ENCODE data around the gene PIGA.

PIGA gene

DNA sequence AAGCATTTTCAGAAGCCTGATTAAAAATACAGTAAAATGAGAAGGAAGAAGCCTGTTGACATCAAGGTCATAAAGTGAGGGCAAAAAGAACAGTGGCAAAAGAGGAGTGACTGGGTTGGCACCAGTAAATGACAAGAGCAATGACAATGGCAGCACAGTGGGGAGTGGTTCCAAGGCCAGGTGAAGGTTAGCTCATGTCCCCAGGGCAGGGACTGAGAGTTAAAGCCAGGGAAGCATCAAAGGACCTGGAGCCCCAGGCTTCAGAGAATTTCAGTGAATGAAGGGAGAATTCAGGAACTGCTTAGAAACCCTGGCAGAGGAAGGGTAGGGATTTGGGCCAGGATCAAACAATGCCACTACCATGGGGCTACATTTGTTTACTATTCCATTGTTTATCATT is 8.8 kb upstream of the PIGA start:
- H3K9me3 ChIP-seq (ENCODE audit: control insufficient read depth, low read length) = no peaks in the 10 kb centered on the region

DNA sequence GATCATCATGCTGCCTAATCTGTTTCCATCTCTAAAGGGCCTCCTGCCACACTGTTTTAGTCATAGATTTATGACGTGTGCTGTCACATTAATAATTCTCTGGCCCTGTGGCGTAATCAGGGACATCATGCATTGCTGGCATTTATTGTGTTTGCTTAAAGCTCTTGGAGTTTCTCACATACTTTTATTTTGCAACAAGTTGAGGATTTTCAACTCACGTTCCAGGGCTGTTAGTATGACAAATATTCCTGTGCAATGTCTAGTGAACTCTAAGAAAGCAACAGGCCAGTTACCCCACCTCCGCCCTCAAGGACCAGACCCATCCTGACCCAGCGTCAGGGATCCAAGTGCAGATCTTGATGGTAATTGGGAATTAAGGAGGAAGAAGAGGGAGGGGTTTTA is 7.8 kb upstream of the PIGA start:
- Histone ChIP-seq H3K4me3 (ENCODE audit: low read length) (no peak overlapping the region), H3K27me3 (ENCODE audit: control insufficient read depth, insufficient read depth, low read length) (no peaks in the 10 kb centered on the region), H3K36me3 (ENCODE audit: control insufficient read depth, insufficient read depth, low read length) (no peaks in the 10 kb centered on the region), H3K9me3 (ENCODE audit: control insufficient read depth, low read length) (no peaks in the 10 kb centered on the region), H3K9ac (ENCODE audit: low read length) (no peak overlapping the region), H3K4me1 (ENCODE audit: control insufficient read depth, insufficient read depth, low read length) (no peaks in the 10 kb centered on the region)

More for the DNA sequence above, 8.8 kb upstream of the PIGA start:
- no peaks in the 10 kb centered on the region for H3K4me1 ChIP-seq (ENCODE audit: control insufficient read depth, insufficient read depth, low read length)
- no peak overlapping the region for H3K4me3 ChIP-seq (ENCODE audit: low read length)
- no peak overlapping the region for H3K9ac ChIP-seq (ENCODE audit: low read length)
- H3K27me3 ChIP-seq (ENCODE audit: control insufficient read depth, insufficient read depth, low read length) = no peaks in the 10 kb centered on the region
- no peaks in the 10 kb centered on the region for H3K36me3 ChIP-seq (ENCODE audit: control insufficient read depth, insufficient read depth, low read length)

GRCh38 chrX:15340867-15341266 is 5.5 kb upstream of the PIGA start:
- Histone ChIP-seq H3K4me3 (ENCODE audit: low read length) (no peak overlapping the region), H3K9me3 (ENCODE audit: control insufficient read depth, low read length) (no peaks in the 10 kb centered on the region), H3K27me3 (ENCODE audit: control insufficient read depth, insufficient read depth, low read length) (no peaks in the 10 kb centered on the region), H3K36me3 (ENCODE audit: control insufficient read depth, insufficient read depth, low read length) (no peaks in the 10 kb centered on the region), H3K4me1 (ENCODE audit: control insufficient read depth, insufficient read depth, low read length) (no peaks in the 10 kb centered on the region), H3K9ac (ENCODE audit: low read length) (no peak overlapping the region)

GRCh38 chrX:15336023-15336413 is 695 bp upstream of the PIGA start:
- Histone ChIP-seq H3K4me3 (ENCODE audit: low read length) (no peak overlapping the region), H3K36me3 (ENCODE audit: control insufficient read depth, insufficient read depth, low read length) (no peaks in the 10 kb centered on the region), H3K9ac (ENCODE audit: low read length) (peak overlapping the region; percentile 57), H3K4me1 (ENCODE audit: control insufficient read depth, insufficient read depth, low read length) (no peaks in the 10 kb centered on the region), H3K27me3 (ENCODE audit: control insufficient read depth, insufficient read depth, low read length) (no peaks in the 10 kb centered on the region), H3K9me3 (ENCODE audit: control insufficient read depth, low read length) (no peaks in the 10 kb centered on the region)

GRCh38 chrX:15334561-15334960 is 762 bp downstream of the PIGA start:
- H3K36me3 ChIP-seq (ENCODE audit: control insufficient read depth, insufficient read depth, low read length) = no peaks in the 10 kb centered on the region
- peak overlapping the region; percentile 85 for H3K9ac ChIP-seq (ENCODE audit: low read length)
- peak overlapping the region; percentile 10 for H3K4me3 ChIP-seq (ENCODE audit: low read length)
- H3K9me3 ChIP-seq (ENCODE audit: control insufficient read depth, low read length) = no peaks in the 10 kb centered on the region
- H3K4me1 ChIP-seq (ENCODE audit: control insufficient read depth, insufficient read depth, low read length) = no peaks in the 10 kb centered on the region
- no peaks in the 10 kb centered on the region for H3K27me3 ChIP-seq (ENCODE audit: control insufficient read depth, insufficient read depth, low read length)

GRCh38 chrX:15328821-15329220 is 6.5 kb downstream of the PIGA start:
- Histone ChIP-seq H3K4me1 (ENCODE audit: control insufficient read depth, insufficient read depth, low read length) (no peaks in the 10 kb centered on the region), H3K36me3 (ENCODE audit: control insufficient read depth, insufficient read depth, low read length) (no peaks in the 10 kb centered on the region), H3K27me3 (ENCODE audit: control insufficient read depth, insufficient read depth, low read length) (no peaks in the 10 kb centered on the region), H3K4me3 (ENCODE audit: low read length) (no peak overlapping the region), H3K9ac (ENCODE audit: low read length) (no peak overlapping the region), H3K9me3 (ENCODE audit: control insufficient read depth, low read length) (no peaks in the 10 kb centered on the region)

- H3K27me3 ChIP-seq (ENCODE audit: control insufficient read depth, insufficient read depth, low read length) = no peaks in the 10 kb centered on the region
- no peaks in the 10 kb centered on the region for H3K36me3 ChIP-seq (ENCODE audit: control insufficient read depth, insufficient read depth, low read length)
- no peaks in the 10 kb centered on the region for H3K9me3 ChIP-seq (ENCODE audit: control insufficient read depth, low read length)
These were observed 7.2 kb downstream of the PIGA start for GRCh38 chrX:15328131-15328530.

GRCh38 chrX:15322472-15322871 is 12.9 kb downstream of the PIGA start:
- Histone ChIP-seq H3K36me3 (ENCODE audit: control insufficient read depth, insufficient read depth, low read length) (no peaks in the 10 kb centered on the region), H3K27me3 (ENCODE audit: control insufficient read depth, insufficient read depth, low read length) (no peaks in the 10 kb centered on the region), H3K4me3 (ENCODE audit: low read length) (no peak overlapping the region), H3K9me3 (ENCODE audit: control insufficient read depth, low read length) (no peaks in the 10 kb centered on the region), H3K9ac (ENCODE audit: low read length) (no peak overlapping the region), H3K4me1 (ENCODE audit: control insufficient read depth, insufficient read depth, low read length) (no peaks in the 10 kb centered on the region)

More at GRCh38 chrX:15328131-15328530, 7.2 kb downstream of the PIGA start:
- Histone ChIP-seq H3K9ac (ENCODE audit: low read length) (no peak overlapping the region), H3K4me1 (ENCODE audit: control insufficient read depth, insufficient read depth, low read length) (no peaks in the 10 kb centered on the region), H3K4me3 (ENCODE audit: low read length) (no peak overlapping the region)

DNA sequence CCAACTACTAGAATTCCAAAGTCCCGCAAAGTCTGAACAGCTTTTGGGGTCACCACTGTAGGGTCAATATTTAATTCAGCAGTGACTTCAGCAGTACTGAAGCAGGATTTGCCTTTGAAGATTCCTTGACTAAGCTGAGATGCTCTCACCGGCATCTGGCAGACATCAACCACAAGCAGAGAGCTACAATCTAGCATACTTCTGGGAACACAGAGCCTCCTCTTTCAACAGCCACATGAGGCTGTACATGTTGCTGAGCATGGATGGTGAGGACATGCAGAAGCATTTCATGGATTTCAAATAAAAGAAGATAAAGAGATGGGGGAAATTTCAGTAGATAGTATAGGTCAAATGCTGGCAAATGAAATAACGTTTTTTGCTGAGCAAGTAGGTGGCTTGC is 13.3 kb downstream of the PIGA start:
- H3K4me1 ChIP-seq (ENCODE audit: control insufficient read depth, insufficient read depth, low read length) = no peaks in the 10 kb centered on the region
- H3K4me3 ChIP-seq (ENCODE audit: low read length) = no peak overlapping the region
- H3K9ac ChIP-seq (ENCODE audit: low read length) = no peak overlapping the region
- H3K9me3 ChIP-seq (ENCODE audit: control insufficient read depth, low read length) = no peaks in the 10 kb centered on the region
- H3K36me3 ChIP-seq (ENCODE audit: control insufficient read depth, insufficient read depth, low read length) = no peaks in the 10 kb centered on the region
- H3K27me3 ChIP-seq (ENCODE audit: control insufficient read depth, insufficient read depth, low read length) = no peaks in the 10 kb centered on the region

- Histone ChIP-seq H3K27me3 (ENCODE audit: control insufficient read depth, insufficient read depth, low read length) (no peaks in the 10 kb centered on the region), H3K36me3 (ENCODE audit: control insufficient read depth, insufficient read depth, low read length) (no peaks in the 10 kb centered on the region), H3K9ac (ENCODE audit: low read length) (no peak overlapping the region), H3K4me3 (ENCODE audit: low read length) (no peak overlapping the region), H3K9me3 (ENCODE audit: control insufficient read depth, low read length) (no peaks in the 10 kb centered on the region), H3K4me1 (ENCODE audit: control insufficient read depth, insufficient read depth, low read length) (no peaks in the 10 kb centered on the region)
These were observed 13.9 kb downstream of the PIGA start for GRCh38 chrX:15321447-15321846.

DNA sequence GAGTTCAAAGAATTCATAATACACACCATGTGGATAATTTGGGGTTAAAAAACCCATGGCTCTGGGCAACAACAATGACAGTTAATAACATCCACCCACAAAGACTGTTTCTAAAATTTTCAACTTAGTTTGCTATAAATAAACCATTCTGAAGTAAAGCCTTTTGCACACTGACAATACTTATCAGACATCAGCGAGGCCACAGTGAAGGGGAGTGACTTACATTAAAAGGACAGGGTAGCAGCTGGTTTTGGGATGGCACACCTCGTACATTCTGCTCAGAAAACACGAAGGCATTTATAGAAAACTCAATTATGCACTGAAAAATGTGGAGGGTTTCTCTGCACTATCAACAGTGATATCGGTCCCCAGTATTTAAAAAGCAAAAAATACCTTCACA is 15.0 kb downstream of the PIGA start:
- no peaks in the 10 kb centered on the region for H3K27me3 ChIP-seq (ENCODE audit: control insufficient read depth, insufficient read depth, low read length)
- H3K36me3 ChIP-seq (ENCODE audit: control insufficient read depth, insufficient read depth, low read length) = no peaks in the 10 kb centered on the region
- no peak overlapping the region for H3K9ac ChIP-seq (ENCODE audit: low read length)
- no peaks in the 10 kb centered on the region for H3K9me3 ChIP-seq (ENCODE audit: control insufficient read depth, low read length)
- H3K4me3 ChIP-seq (ENCODE audit: low read length) = no peak overlapping the region
- no peaks in the 10 kb centered on the region for H3K4me1 ChIP-seq (ENCODE audit: control insufficient read depth, insufficient read depth, low read length)

- no peaks in the 10 kb centered on the region for H3K4me1 ChIP-seq (ENCODE audit: control insufficient read depth, insufficient read depth, low read length)
- no peaks in the 10 kb centered on the region for H3K36me3 ChIP-seq (ENCODE audit: control insufficient read depth, insufficient read depth, low read length)
- H3K9me3 ChIP-seq (ENCODE audit: control insufficient read depth, low read length) = no peaks in the 10 kb centered on the region
- no peaks in the 10 kb centered on the region for H3K27me3 ChIP-seq (ENCODE audit: control insufficient read depth, insufficient read depth, low read length)
- H3K9ac ChIP-seq (ENCODE audit: low read length) = no peak overlapping the region
- no peak overlapping the region for H3K4me3 ChIP-seq (ENCODE audit: low read length)
These were observed 16.2 kb downstream of the PIGA start for GRCh38 chrX:15319075-15319474.

- Histone ChIP-seq H3K4me3 (ENCODE audit: low read length) (no peak within 1 kb of the TSS), H3K4me1 (ENCODE audit: control insufficient read depth, insufficient read depth, low read length) (no peaks in the 10 kb centered on the region), H3K36me3 (ENCODE audit: control insufficient read depth, insufficient read depth, low read length) (no peaks in the 10 kb centered on the region), H3K9ac (ENCODE audit: low read length) (no peak within 1 kb of the TSS), H3K9me3 (ENCODE audit: control insufficient read depth, low read length) (no peaks in the 10 kb centered on the region), H3K27me3 (ENCODE audit: control insufficient read depth, insufficient read depth, low read length) (peaks cover 4% of the 10 kb centered on the region)
These were observed 19.8 kb downstream of the PIGA start, which contains the start of gene ASB11 for GRCh38 chrX:15315509-15315908. Gene ASB11, minus strand, starts transcription at chrX:15315640. Its CDS starts 35 bp downstream, at chrX:15315605.

Measured in mucosa of stomach (tissue), 1 donor.